BLaER1 treated with 17β-estradiol and CSF1 and Interleukin-3, amounts not matched to agents 10 nM and 100 nM (cell line): ENCODE results near the gene SPTBN1.
A peak's percentile ranks its signal among the peaks of the same experiment; 100 is the strongest.

Experiments used
- H3K27ac ChIP-seq, 11 experiments: shearing (Covaris generic); formaldehyde crosslinking; 2 replicates each; pipeline ENCODE4 v1.8.1; 2022
- H3K27me3 ChIP-seq, 11 experiments: shearing (Covaris generic); formaldehyde crosslinking; 2 replicates each; pipeline ENCODE4 v1.8.1; 2022
- H3K36me3 ChIP-seq, 11 experiments: shearing (Covaris generic); formaldehyde crosslinking; 2 replicates each; pipeline ENCODE4 v1.8.1; 2022
- H3K4me1 ChIP-seq, 10 experiments: shearing (Covaris generic); formaldehyde crosslinking; 2 replicates each; pipeline ENCODE4 v1.8.1; 2022
- H3K4me2 ChIP-seq, 11 experiments: shearing (Covaris generic); formaldehyde crosslinking; 2 replicates each; pipeline ENCODE4 v1.8.1; 2022
- H3K4me3 ChIP-seq, 10 experiments: shearing (Covaris generic); formaldehyde crosslinking; 2 replicates each; pipeline ENCODE4 v1.8.1; 2022
- H3K9ac ChIP-seq, 11 experiments: shearing (Covaris generic); formaldehyde crosslinking; 2 replicates each; pipeline ENCODE4 v1.8.1; 2022
- H3K9me3 ChIP-seq, 11 experiments: shearing (Covaris generic); formaldehyde crosslinking; replicated peaks in 1 of 11; 2 replicates each; pipeline ENCODE4 v1.8.1; 2022
- H4K20me1 ChIP-seq, 11 experiments: shearing (Covaris generic); formaldehyde crosslinking; 2 replicates each; pipeline ENCODE4 v1.8.1; 2022
- Cebpa-rat ChIP-seq, 11 experiments: shearing (Covaris generic); IDR thresholded peaks; 2 replicates each; pipeline ENCODE4 v1.8.1; 2022

SPTBN1 gene

GRCh38 chr2:54419388-54419787, 36.7 kb upstream of the SPTBN1 start:
- Histone ChIP-seq H3K27me3 (peaks cover 0 to 5% (median 0%) of the 10 kb centered on the region in 11 experiments; a peak in 1 of 22 replicates), H3K9me3 (peaks cover 12 to 21% (median 14%) of the 10 kb centered on the region in 11 experiments), H3K4me2 (no peak overlapping the region), H4K20me1 (no peaks in the 10 kb centered on the region), H3K4me1 (peaks cover 6 to 39% (median 31%) of the 10 kb centered on the region in 10 experiments; a peak in 18 of 20 replicates), H3K36me3 (no peaks in the 10 kb centered on the region), H3K4me3 (no peak overlapping the region), H3K9ac (no peak overlapping the region), H3K27ac (no peak overlapping the region)
- no peak for TF ChIP-seq Cebpa-rat (IDR thresholded peaks at IDR 0.05)

GRCh38 chr2:54419855-54420523, 36.1 kb upstream of the SPTBN1 start:
- no peaks in the 10 kb centered on the region for H4K20me1 ChIP-seq
- no peak for TF ChIP-seq Cebpa-rat (IDR thresholded peaks at IDR 0.05)
- H3K4me1 ChIP-seq: peaks cover 6 to 39% (median 31%) of the 10 kb centered on the region in 10 experiments; a peak in 18 of 20 replicates
- H3K9ac ChIP-seq: no peak overlapping the region
- no peak overlapping the region for H3K27ac ChIP-seq
- 0 out of 22 replicates have a peak, but pooled peaks cover 0 to 5% (median 0%) of the 10 kb centered on the region in 11 experiments for H3K27me3 ChIP-seq
- no peak overlapping the region for H3K4me3 ChIP-seq
- H3K9me3 ChIP-seq: peaks cover 12 to 25% (median 14%) of the 10 kb centered on the region in 11 experiments
- H3K4me2 ChIP-seq: no peak overlapping the region
- H3K36me3 ChIP-seq: no peaks in the 10 kb centered on the region

GRCh38 chr2:54420524-54421172, 35.5 kb upstream of the SPTBN1 start:
- TF ChIP-seq Cebpa-rat (IDR thresholded peaks at IDR 0.05): no peak
- H3K4me1 ChIP-seq: peaks cover 6 to 39% (median 31%) of the 10 kb centered on the region in 10 experiments; a peak in 18 of 20 replicates
- H3K36me3 ChIP-seq: no peaks in the 10 kb centered on the region
- peaks cover 0 to 9% (median 0%) of the 10 kb centered on the region in 11 experiments; a peak in 1 of 22 replicates for H3K27me3 ChIP-seq
- no peaks in the 10 kb centered on the region for H4K20me1 ChIP-seq
- H3K9ac ChIP-seq: no peak overlapping the region
- no peak overlapping the region for H3K27ac ChIP-seq
- no peak overlapping the region for H3K4me3 ChIP-seq
- H3K4me2 ChIP-seq: peak overlapping the region in 5 of 11 experiments; percentile 8 to 66 (median 16); a peak in 5 of 22 replicates
- peaks cover 12 to 30% (median 14%) of the 10 kb centered on the region in 11 experiments for H3K9me3 ChIP-seq

GRCh38 chr2:54422072-54422581, 34.0 kb upstream of the SPTBN1 start:
- TF ChIP-seq Cebpa-rat (IDR thresholded peaks at IDR 0.05): peak in 2 of 11 experiments; percentile 8 to 29; a peak in 1 of 22 replicates
- H3K4me2 ChIP-seq: peak overlapping the region; percentile 24 to 80 (median 59)
- peak overlapping the region in 3 of 10 experiments; percentile 2 to 28 (median 10); a peak in 5 of 20 replicates for H3K4me3 ChIP-seq
- no peaks in the 10 kb centered on the region for H4K20me1 ChIP-seq
- peaks cover 12 to 30% (median 14%) of the 10 kb centered on the region in 11 experiments for H3K9me3 ChIP-seq
- H3K27me3 ChIP-seq: peaks cover 0 to 10% (median 0%) of the 10 kb centered on the region in 11 experiments; a peak in 2 of 22 replicates
- peaks cover 6 to 29% (median 22%) of the 10 kb centered on the region in 10 experiments; a peak in 17 of 20 replicates for H3K4me1 ChIP-seq
- H3K27ac ChIP-seq: peak overlapping the region in 2 of 11 experiments; percentile 11 to 29; a peak in 3 of 22 replicates
- H3K36me3 ChIP-seq: no peaks in the 10 kb centered on the region
- no peak overlapping the region for H3K9ac ChIP-seq

GRCh38 chr2:54423213-54423612, 32.9 kb upstream of the SPTBN1 start:
- no peak for TF ChIP-seq Cebpa-rat (IDR thresholded peaks at IDR 0.05)
- Histone ChIP-seq H3K36me3 (no peaks in the 10 kb centered on the region), H3K4me3 (no peak overlapping the region), H3K4me1 (peaks cover 6 to 30% (median 23%) of the 10 kb centered on the region in 10 experiments; a peak in 17 of 20 replicates), H3K4me2 (peak overlapping the region in 7 of 11 experiments; percentile 10 to 70 (median 33); a peak in 12 of 22 replicates), H4K20me1 (no peaks in the 10 kb centered on the region), H3K9ac (no peak overlapping the region), H3K27me3 (peaks cover 0 to 13% (median 0%) of the 10 kb centered on the region in 11 experiments; a peak in 4 of 22 replicates), H3K27ac (no peak overlapping the region), H3K9me3 (peaks cover 12 to 30% (median 14%) of the 10 kb centered on the region in 11 experiments)

GRCh38 chr2:54424555-54425163, 31.5 kb upstream of the SPTBN1 start:
- Histone ChIP-seq H3K4me2 (no peak overlapping the region), H3K27me3 (peaks cover 0 to 21% (median 0%) of the 10 kb centered on the region in 11 experiments; a peak in 5 of 22 replicates), H3K4me1 (peaks cover 7 to 41% (median 32%) of the 10 kb centered on the region in 10 experiments; a peak in 19 of 20 replicates), H3K4me3 (no peak overlapping the region), H3K9ac (no peak overlapping the region), H3K9me3 (peaks cover 13 to 36% (median 19%) of the 10 kb centered on the region in 11 experiments), H3K36me3 (no peaks in the 10 kb centered on the region), H3K27ac (no peak overlapping the region), H4K20me1 (no peaks in the 10 kb centered on the region)
- TF ChIP-seq Cebpa-rat (IDR thresholded peaks at IDR 0.05): no peak

- Histone ChIP-seq H3K4me2 (peak overlapping the region in 3 of 11 experiments; percentile 14 to 31 (median 16); a peak in 2 of 22 replicates), H3K4me1 (peaks cover 17 to 56% (median 46%) of the 10 kb centered on the region in 10 experiments), H3K9me3 (peaks cover under 1 to 24% (median 8%) of the 10 kb centered on the region in 11 experiments; a peak in 16 of 22 replicates), H3K36me3 (no peaks in the 10 kb centered on the region), H3K9ac (no peak overlapping the region), H3K27me3 (peaks cover 0 to 21% (median 0%) of the 10 kb centered on the region in 11 experiments; a peak in 5 of 22 replicates), H3K27ac (no peak overlapping the region), H3K4me3 (no peak overlapping the region), H4K20me1 (no peaks in the 10 kb centered on the region)
- TF ChIP-seq Cebpa-rat (IDR thresholded peaks at IDR 0.05): no peak
Observed at GRCh38 chr2:54428108-54428831, 27.9 kb upstream of the SPTBN1 start.

- TF ChIP-seq Cebpa-rat (IDR thresholded peaks at IDR 0.05): no peak
- Histone ChIP-seq H3K9me3 (peaks cover 0 to 19% (median 7%) of the 10 kb centered on the region in 11 experiments; a peak in 5 of 22 replicates), H3K27me3 (peaks cover 0 to 21% (median 0%) of the 10 kb centered on the region in 11 experiments; a peak in 5 of 22 replicates), H3K27ac (no peak overlapping the region), H3K4me1 (peaks cover 17 to 56% (median 46%) of the 10 kb centered on the region in 10 experiments), H3K9ac (no peak overlapping the region), H3K36me3 (no peaks in the 10 kb centered on the region), H3K4me3 (no peak overlapping the region), H3K4me2 (peak overlapping the region in 9 of 11 experiments; percentile 31 to 84 (median 78); a peak in 12 of 22 replicates), H4K20me1 (no peaks in the 10 kb centered on the region)
Observed at GRCh38 chr2:54429054-54429453, 27.1 kb upstream of the SPTBN1 start.
